Measurements from ENCODE around the gene METTL1.

DNA sequence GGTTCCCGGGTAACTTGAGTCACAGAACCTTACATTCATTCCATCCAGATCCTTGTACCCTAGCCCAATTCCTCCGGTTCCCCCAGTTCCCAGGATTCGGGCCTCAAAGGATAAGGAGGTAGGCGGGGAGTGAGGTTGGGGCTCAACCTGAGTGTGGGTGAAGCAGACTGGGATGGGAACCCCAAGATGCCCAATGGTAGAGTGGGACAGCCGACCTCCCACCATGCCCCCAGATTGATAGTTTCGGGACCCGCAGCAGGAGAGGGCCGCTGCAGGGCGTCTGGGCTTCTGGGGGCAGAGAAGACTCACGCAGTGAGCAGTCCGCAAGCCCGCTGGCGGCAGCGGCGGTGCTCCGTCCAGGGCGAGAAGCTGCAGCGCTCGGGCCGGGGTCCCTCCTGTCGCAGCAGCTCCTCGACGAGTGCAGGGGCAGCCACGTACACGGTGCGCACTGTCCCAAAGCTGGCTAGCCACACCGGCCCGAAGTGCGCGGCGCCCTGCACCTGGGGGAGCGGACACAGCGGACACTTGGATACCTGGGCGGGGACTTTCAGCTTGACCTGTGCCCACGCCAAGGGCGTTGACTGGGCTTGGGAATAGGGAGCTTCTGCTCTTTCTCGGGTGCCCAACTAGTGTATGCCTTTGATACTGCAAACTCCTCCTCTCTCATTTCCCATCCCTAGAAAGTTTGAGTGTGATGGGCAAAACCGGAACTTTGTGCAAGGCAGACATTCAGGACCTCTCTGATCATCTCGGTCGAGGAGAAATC lies 6.0 kb downstream of the METTL1 start:
- TF ChIP-seq POLR2AphosphoS5 (IDR thresholded peaks at IDR 0.05; ENCODE audit: low read depth, low read length): no peak
- no peak for TF ChIP-seq POLR2A (IDR thresholded peaks at IDR 0.05; ENCODE audit: low read depth, low read length)
- TF ChIP-seq TAF1 (IDR thresholded peaks at IDR 0.05; ENCODE audit: low read depth, low read length): no peak
- TF ChIP-seq SPI1 (IDR thresholded peaks at IDR 0.05; ENCODE audit: low read depth, low read length): no peak
